Liver (tissue), 9 donors: ENCODE data around the gene TMEM107. TPM values are rescaled to one million over a fixed set of nuclear protein-coding genes. Genes with fewer than 3 reads are reported as not detected.

ENCODE experiments used
- DNase-seq: peaks from one replicate; pipeline ENCODE4 v3.0.0-alpha.2; 2017; ENCODE audit warnings: low spot score
- H3K27ac ChIP-seq, 2 donors: one replicate each; pipeline ENCODE4 v1.7.0; 2013; ENCODE audit warnings: inconsistent platforms in 2 of 2, low read length in 2 of 2, control low read depth in 1 of 2, low read depth in 1 of 2, mild to moderate bottlenecking in 1 of 2
- H3K27me3 ChIP-seq, 4 donors: one replicate each; pipeline versions ENCODE4 v1.6.1 to v1.7.0; 2013; ENCODE audit warnings: low read length in 3 of 4, inconsistent platforms in 1 of 4, mild to moderate bottlenecking in 1 of 4, moderate library complexity in 1 of 4; ENCODE audit not compliant: control insufficient read depth in 4 of 4, insufficient read depth in 4 of 4
- H3K36me3 ChIP-seq, 4 donors: one replicate each; pipeline versions ENCODE4 v1.6.1 to v1.7.0; 2013; ENCODE audit warnings: low read length in 3 of 4, mild to moderate bottlenecking in 3 of 4, low read depth in 1 of 4, moderate library complexity in 1 of 4; ENCODE audit not compliant: control insufficient read depth in 4 of 4, insufficient read depth in 3 of 4
- H3K4me1 ChIP-seq, 4 donors: one replicate each; pipeline versions ENCODE4 v1.6.1 to v1.7.0; 2013; ENCODE audit warnings: low read length in 3 of 4, mild to moderate bottlenecking in 3 of 4, moderate library complexity in 1 of 4; ENCODE audit not compliant: control insufficient read depth in 4 of 4, insufficient read depth in 4 of 4
- H3K4me3 ChIP-seq, 3 donors: one replicate each; pipeline versions ENCODE4 v1.6.1 to v1.7.0; 2013; ENCODE audit warnings: low read length in 3 of 3, control low read depth in 1 of 3, low read depth in 1 of 3, mild to moderate bottlenecking in 1 of 3
- H3K9ac ChIP-seq, 2 donors: one replicate each; pipeline ENCODE4 v1.7.0; 2013; ENCODE audit warnings: low read length in 2 of 2, mild to moderate bottlenecking in 2 of 2, moderate library complexity in 2 of 2, control low read depth in 1 of 2, low read depth in 1 of 2
- H3K9me3 ChIP-seq, 4 donors: one replicate each; pipeline versions ENCODE4 v1.6.1 to v1.7.0; 2013; ENCODE audit warnings: low read length in 3 of 4; ENCODE audit not compliant: control insufficient read depth in 4 of 4
- ATF3 ChIP-seq: IDR thresholded peaks from 2 replicates; pipeline ENCODE4 v1.6.1; 2016; ENCODE audit warnings: antibody characterized with exemption
- CTCF ChIP-seq: fragments of 150-350 bp; IDR thresholded peaks from 2 replicates; pipeline ENCODE4 v1.5.1; 2017; ENCODE audit warnings: improper control_type of control experiment, low read depth, low read length; ENCODE audit not compliant: missing input control
- EGR1 ChIP-seq, 2 donors: IDR thresholded peaks; 2 replicates each; pipeline ENCODE4 v1.6.1; 2016 to 2018; ENCODE audit warnings: antibody characterized with exemption in 2 of 2, low read depth in 2 of 2
- FOXA1 ChIP-seq: IDR thresholded peaks from 2 replicates; pipeline ENCODE4 v1.6.1; 2016; ENCODE audit warnings: antibody characterized with exemption
- FOXA2 ChIP-seq: IDR thresholded peaks from 2 replicates; pipeline ENCODE4 v1.6.1; 2016; ENCODE audit warnings: antibody characterized with exemption
- GABPA ChIP-seq, 2 donors: IDR thresholded peaks in 1 of 2; conservative IDR thresholded peaks in 1 of 2; 2 replicates each; pipeline ENCODE4 v1.6.1; 2016; ENCODE audit warnings: antibody characterized with exemption in 2 of 2, mild to moderate bottlenecking in 1 of 2, moderate library complexity in 1 of 2
- HNF4A ChIP-seq, 2 donors: conservative IDR thresholded peaks; 2 replicates each; pipeline ENCODE4 v1.6.1; 2016; ENCODE audit warnings: antibody characterized with exemption in 2 of 2, mild to moderate bottlenecking in 2 of 2
- HNF4G ChIP-seq: IDR thresholded peaks from 2 replicates; pipeline ENCODE4 v1.6.1; 2016; ENCODE audit warnings: antibody characterized with exemption
- JUND ChIP-seq, 2 donors: IDR thresholded peaks; 2 replicates each; pipeline ENCODE4 v1.6.1; 2016; ENCODE audit warnings: antibody characterized with exemption in 2 of 2
- MAX ChIP-seq: IDR thresholded peaks from 2 replicates; pipeline ENCODE4 v1.6.1; 2016; ENCODE audit warnings: antibody characterized with exemption
- NR2F2 ChIP-seq: IDR thresholded peaks from 2 replicates; pipeline ENCODE4 v1.6.1; 2016; ENCODE audit warnings: antibody characterized with exemption
- RAD21 ChIP-seq, 2 donors: IDR thresholded peaks; 2 replicates each; pipeline ENCODE4 v1.6.1; 2016; ENCODE audit warnings: antibody characterized with exemption in 2 of 2, mild to moderate bottlenecking in 2 of 2
- REST ChIP-seq: IDR thresholded peaks from 2 replicates; pipeline ENCODE4 v1.6.1; 2016; ENCODE audit warnings: antibody characterized with exemption, mild to moderate bottlenecking
- RXRA ChIP-seq, 2 donors: IDR thresholded peaks; 2 replicates each; pipeline ENCODE4 v1.6.1; 2017 to 2018; ENCODE audit warnings: antibody characterized with exemption in 2 of 2, mild to moderate bottlenecking in 1 of 2
- SP1 ChIP-seq: IDR thresholded peaks from 2 replicates; pipeline ENCODE4 v1.6.1; 2018; ENCODE audit warnings: antibody characterized with exemption, mild to moderate bottlenecking
- TAF1 ChIP-seq: conservative IDR thresholded peaks from 2 replicates; pipeline ENCODE4 v1.6.1; 2016; ENCODE audit warnings: antibody characterized with exemption, mild to moderate bottlenecking
- YY1 ChIP-seq: IDR thresholded peaks from 2 replicates; pipeline ENCODE4 v1.6.1; 2016; ENCODE audit warnings: antibody characterized with exemption, mild to moderate bottlenecking
- ZBTB33 ChIP-seq: IDR thresholded peaks from 2 replicates; pipeline ENCODE4 v1.6.1; 2016; ENCODE audit warnings: antibody characterized with exemption
- WGBS: extraction: QIAGEN DNeasy Blood & Tissue Kit; methylation state at CpG from one replicate; pipeline ENCODE4 v1.1.7; 2013; 5-methylcytosine and 5-hydroxymethylcytosine counted together
- polyA plus RNA-seq, 2 donors: library from polyadenylated mRNA; stranded (reverse) in 1 of 2; unstranded in 1 of 2; fragments of 200-250 nt in 1 of 2; fragments of >200 nt in 1 of 2; fragmentation: Nextera tagmentation in 1 of 2; extraction: Ambion mirVana in 1 of 2; gene quantifications; one replicate each; pipeline versions ENCODE4 v1.2.1 to v1.2.3, GENCODE V29; 2013 to 2015
- total RNA-seq, 2 donors: library from RNA; depleted of rRNA; stranded (reverse); fragments of >200 nt; gene quantifications; one replicate each; pipeline ENCODE4 v1.2.3, GENCODE V29; 2014
- donor health status: healthy.
- donor health status: healthy.
- donor health status: healthy.
- donor health status: healthy.
- donor health status: healthy.

Gene TMEM107
- total and polyA plus RNA-seq, 4 donors: 3.0 to 8.4 (median 4.2) TPM

GRCh38 chr17:8210761-8211458 is 34.7 kb upstream of the TMEM107 start:
- Histone ChIP-seq H3K4me1 (peaks cover 5 to 12% (median 8%) of the 10 kb centered on the region in 4 donors), H3K36me3 (no peaks in the 10 kb centered on the region), H3K27ac (peak overlapping the region; percentile 54 to 55), H3K9ac (peak overlapping the region in 1 of 2 donors; percentile 59), H3K4me3 (peak overlapping the region; percentile 46 to 67 (median 50)), H3K9me3 (no peaks in the 10 kb centered on the region), H3K27me3 (no peaks in the 10 kb centered on the region)
- no peak for DNase-seq
- TF ChIP-seq ZBTB33: no peak
- no peak for TF ChIP-seq RAD21 (IDR thresholded peaks at IDR 0.05)
- TF ChIP-seq SP1: peak; percentile 86
- TF ChIP-seq REST: no peak
- no peak for TF ChIP-seq CTCF
- peak in 1 of 2 donors; percentile 9 for TF ChIP-seq RXRA (IDR thresholded peaks at IDR 0.05)
- TF ChIP-seq EGR1 (IDR thresholded peaks at IDR 0.05; ENCODE audit: low read depth in 2 of 2): no peak
- no peak for TF ChIP-seq MAX
- TF ChIP-seq ATF3: no peak
- TF ChIP-seq TAF1: no peak
- no peak for TF ChIP-seq JUND (IDR thresholded peaks at IDR 0.05)
- no peak for TF ChIP-seq NR2F2
- peak; percentile 46 to 72 for TF ChIP-seq HNF4A (conservative IDR thresholded peaks at IDR 0.05)
- TF ChIP-seq HNF4G: no peak
- TF ChIP-seq FOXA1: no peak
- no peak for TF ChIP-seq FOXA2
- peak; percentile 25 for TF ChIP-seq YY1
- no peak for TF ChIP-seq GABPA (IDR thresholded peaks at IDR 0.05 in 1 of 2, conservative IDR thresholded peaks at IDR 0.05 in 1 of 2)
- 10% methylated on average over 22 of the region's 22 CpGs for WGBS
